Measurements from ENCODE around the gene C18orf63. TPM values are rescaled to one million over a fixed set of nuclear protein-coding genes. Genes with fewer than 3 reads are reported as not detected.

Gene C18orf63
- total and polyA plus RNA-seq, 2 of the 4 experiments (the other 2 are of a cell fraction): not detected

- Histone ChIP-seq H2BK120ac (ENCODE audit: low read depth, low read length) (no peak overlapping the region), H3K27me3 (ENCODE audit: control insufficient read depth, insufficient read depth, low read length) (no peaks in the 10 kb centered on the region), H2BK5ac (ENCODE audit: low read depth, low read length, poor library complexity, severe bottlenecking) (no peak overlapping the region), H4K8ac (ENCODE audit: low read depth in 2 of 2, low read length in 2 of 2) (no peak overlapping the region), H3K4ac (ENCODE audit: low read depth, low read length) (no peak overlapping the region; the same call in 1 of the 2 replicates), H3K4me3 (ENCODE audit: insufficient read depth, low read depth, low read length) (no peak overlapping the region), H3K9me1 (ENCODE audit: insufficient read depth, low read length) (no peaks in the 10 kb centered on the region), H4K20me1 (ENCODE audit: insufficient read depth, low read length) (peaks cover 5% of the 10 kb centered on the region; the same call in 1 of the 2 replicates), H2AK9ac (replicated peaks; ENCODE audit: low read depth, low read length, poor library complexity) (no peak overlapping the region), H2BK20ac (ENCODE audit: low read depth, low read length) (no peak overlapping the region), H2BK15ac (ENCODE audit: low read depth, low read length) (no peak overlapping the region), H3K23ac (ENCODE audit: low read depth, low read length) (no peak overlapping the region), H3K79me1 (ENCODE audit: low read depth in 1 of 2, low read length in 2 of 2) (peaks cover 6 to 7% of the 10 kb centered on the region in 2 experiments; a peak in 2 of 4 replicates), H4K5ac (ENCODE audit: low read depth, low read length) (no peak overlapping the region), H3K36me3 (ENCODE audit: control insufficient read depth, insufficient read depth, low read length) (no peaks in the 10 kb centered on the region), H3K56ac (ENCODE audit: extremely low read depth, insufficient read depth, low read length) (no peak overlapping the region), H3K9me3 (ENCODE audit: control insufficient read depth, insufficient read depth, low read length) (no peaks in the 10 kb centered on the region), H3K4me1 (ENCODE audit: control insufficient read depth, insufficient read depth, low read length) (no peaks in the 10 kb centered on the region; the same call in 1 of the 2 replicates), H3K9ac (ENCODE audit: low read depth, low read length) (no peak overlapping the region), H3K18ac (ENCODE audit: low read depth, low read length) (no peak overlapping the region), H3K4me2 (ENCODE audit: low read depth, low read length) (no peak overlapping the region), H2AFZ (replicated peaks; ENCODE audit: low read length, poor library complexity) (no peak overlapping the region), H3K27ac (ENCODE audit: insufficient read depth, low read length) (no peak overlapping the region), H3K14ac (replicated peaks; ENCODE audit: low read depth, low read length) (no peak overlapping the region), H2AK5ac (ENCODE audit: low read depth, low read length) (no peak overlapping the region), H4K91ac (ENCODE audit: insufficient read depth, low read depth, low read length) (no peak overlapping the region)
- intact Hi-C loops (cut with micrococcal nuclease): no loop called here
- DNase-seq (no peak), ATAC-seq (ENCODE audit: low read depth) (no peak)
- in situ Hi-C loops (cut with MboI; ENCODE audit: low sequenced_read_pairs): no loop called here
- TF ChIP-seq MAFK (IDR thresholded peaks at IDR 0.05; ENCODE audit: low read depth, low read length): no peak
- TF ChIP-seq NFE2L2 (IDR thresholded peaks at IDR 0.05; ENCODE audit: low read depth, low read length): no peak
- no peak for TF ChIP-seq FOS (IDR thresholded peaks at IDR 0.05; ENCODE audit: low read depth, low read length)
- no peak for TF ChIP-seq RFX5 (IDR thresholded peaks at IDR 0.05; ENCODE audit: low read depth, low read length)
- no peak for TF ChIP-seq CTCF (conservative IDR thresholded peaks at IDR 0.05; ENCODE audit: low read depth, low read length)
- CTCF ChIA-PET: no interaction called here
- 72% methylated on average over 4 of the region's 11 CpGs; no CpG with 5 or more reads in 1 of the 2 experiments for WGBS, 2 experiments (ENCODE audit: extremely low coverage in 2 of 2, insufficient read length in 1 of 2)
- dilution Hi-C loops (cut with HindIII; ENCODE audit: low sequenced_read_pairs, unreplicated experiment): no loop called here
- POLR2A ChIA-PET (ENCODE audit: unreplicated experiment): no interaction called here
- no TSS peak for BruUV-seq (replicated peaks)
These were observed 46.6 kb upstream of the C18orf63 start for GRCh38 chr18:74268933-74269620.

All from IMR-90 (cell line).